A204.1 (cell line): ENCODE measurements around the gene RYK.

ENCODE experiments used
- FAIRE-seq: peaks from 2 replicates; lab custom pipeline; 2012; peaks lifted over from hg19 to GRCh38; lab: Jason Lieb, UNC

RYK gene

DNA sequence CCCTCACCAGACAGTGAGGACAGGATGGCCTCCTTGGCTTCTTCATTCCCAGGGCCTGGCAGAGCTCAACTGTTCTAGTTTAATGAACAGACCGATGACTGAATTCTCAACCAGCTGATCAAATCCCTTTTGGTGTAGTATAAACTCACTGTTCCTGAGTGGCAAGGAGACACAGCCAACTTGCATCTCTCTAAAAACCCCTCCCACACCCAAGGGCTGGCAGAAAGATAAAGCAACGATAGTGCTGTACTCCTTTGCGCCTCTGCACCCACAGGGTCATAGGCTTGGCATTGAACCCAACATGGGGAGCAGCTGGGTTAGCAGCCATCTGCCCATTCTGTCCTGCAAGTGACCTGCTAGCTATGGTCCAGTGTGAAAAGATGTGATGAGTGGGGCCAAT is 103.2 kb downstream of the RYK start:
- FAIRE-seq = no peak

DNA sequence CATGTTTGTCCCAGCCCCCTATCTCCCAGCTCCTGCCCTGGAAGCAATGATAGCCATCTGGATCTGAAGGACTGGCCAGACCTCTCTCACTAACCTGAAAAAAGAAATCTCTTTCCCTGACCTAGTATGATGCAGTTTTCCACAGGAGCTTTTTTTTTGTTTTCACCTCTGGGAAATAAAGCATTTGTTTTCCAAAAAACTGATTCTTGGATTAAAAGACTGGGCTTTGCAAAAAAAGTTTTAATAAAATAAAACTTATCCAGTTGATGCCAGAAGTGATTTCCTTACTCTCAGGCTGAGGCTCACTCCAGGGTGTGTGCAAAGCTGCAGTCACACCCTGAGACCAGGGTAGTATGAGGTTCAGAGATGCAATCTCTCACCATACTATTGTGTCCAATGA is 104.0 kb downstream of the RYK start:
- no peak for FAIRE-seq

DNA sequence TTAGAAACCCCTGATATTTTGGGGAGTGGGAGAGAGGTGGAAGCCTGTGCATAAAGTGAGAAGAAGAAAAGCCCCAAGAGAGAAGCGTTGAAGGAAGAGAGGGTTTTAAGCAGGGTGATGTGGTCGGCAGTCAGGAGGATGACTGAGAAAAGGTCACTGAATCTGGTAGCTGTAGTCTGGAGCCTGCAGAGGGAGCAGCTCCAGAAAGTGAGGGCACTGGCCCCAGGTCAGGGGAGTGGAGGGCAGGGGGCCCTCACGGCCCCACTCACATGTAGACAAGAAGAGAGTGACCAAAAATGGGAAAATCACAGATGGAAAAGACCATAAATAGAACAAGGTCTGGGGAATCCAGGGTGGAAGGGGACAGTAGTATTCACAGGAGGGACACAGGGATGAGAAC is 105.5 kb downstream of the RYK start:
- FAIRE-seq = no peak

DNA sequence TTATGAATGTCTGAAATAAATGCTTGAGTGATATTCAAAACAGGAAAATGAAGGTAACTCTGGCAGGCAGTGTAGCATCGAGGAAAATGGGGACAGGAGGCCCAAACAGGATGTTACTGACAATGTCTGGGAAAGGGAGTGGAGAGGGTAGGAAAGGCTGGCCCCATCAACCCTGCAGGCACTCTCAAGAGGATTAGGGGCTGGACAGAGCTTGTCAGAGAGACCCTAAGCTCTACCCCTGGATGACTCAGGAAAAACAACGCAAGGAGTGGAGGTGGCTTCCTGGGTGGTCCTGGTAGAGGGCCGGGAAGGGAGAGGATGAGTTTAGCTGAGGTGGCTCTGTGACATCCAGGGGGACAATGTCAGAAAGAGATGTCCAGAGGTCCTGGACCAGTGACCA is 106.0 kb downstream of the RYK start:
- no peak for FAIRE-seq

DNA sequence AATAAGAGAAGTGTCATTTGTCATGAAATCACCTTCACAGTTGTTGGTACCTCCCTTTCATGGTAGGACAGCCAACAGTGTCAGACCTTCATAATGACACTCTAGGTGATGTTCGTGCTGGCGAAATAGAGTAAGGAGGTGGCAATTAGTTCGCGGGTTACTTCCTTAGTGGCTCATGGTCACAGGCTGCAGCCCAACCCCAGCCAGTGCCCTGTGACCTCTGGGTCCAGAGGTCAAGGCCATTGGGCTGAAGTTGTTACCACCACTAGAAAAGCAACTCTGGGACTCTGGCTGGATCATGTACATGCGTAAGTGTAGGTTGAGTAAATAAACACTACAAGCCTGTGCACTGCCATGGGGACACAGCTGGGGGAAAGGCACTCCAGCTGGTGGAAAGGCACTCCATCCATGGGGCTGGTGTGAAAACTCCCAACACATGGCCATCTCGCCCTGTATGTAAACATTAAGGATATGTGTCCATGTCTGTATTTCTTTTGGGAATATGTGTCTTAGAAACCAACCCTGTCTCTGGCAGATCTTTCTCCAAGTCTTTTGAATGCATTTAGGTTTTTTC is 106.7 kb downstream of the RYK start:
- FAIRE-seq = no peak

DNA sequence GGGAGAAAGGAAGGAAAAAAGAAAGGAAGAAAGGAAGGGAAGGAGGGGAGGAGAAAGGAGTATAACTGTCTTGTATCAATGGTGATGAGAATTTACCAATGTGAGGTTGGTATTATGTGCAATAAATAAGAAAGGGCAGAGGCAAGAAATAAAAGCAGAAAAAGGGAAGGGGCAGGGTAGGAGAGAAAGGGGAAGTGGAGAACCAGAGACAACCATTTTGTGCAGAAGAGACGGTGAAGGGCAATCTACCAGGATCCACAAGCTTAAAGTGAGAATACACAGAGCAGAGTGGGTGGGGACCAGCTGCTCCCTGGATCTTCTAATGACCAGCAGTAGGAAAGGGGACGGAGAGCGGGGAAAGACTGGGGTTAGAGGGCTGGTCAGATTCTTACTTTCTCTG is 114.1 kb downstream of the RYK start:
- FAIRE-seq = no peak

DNA sequence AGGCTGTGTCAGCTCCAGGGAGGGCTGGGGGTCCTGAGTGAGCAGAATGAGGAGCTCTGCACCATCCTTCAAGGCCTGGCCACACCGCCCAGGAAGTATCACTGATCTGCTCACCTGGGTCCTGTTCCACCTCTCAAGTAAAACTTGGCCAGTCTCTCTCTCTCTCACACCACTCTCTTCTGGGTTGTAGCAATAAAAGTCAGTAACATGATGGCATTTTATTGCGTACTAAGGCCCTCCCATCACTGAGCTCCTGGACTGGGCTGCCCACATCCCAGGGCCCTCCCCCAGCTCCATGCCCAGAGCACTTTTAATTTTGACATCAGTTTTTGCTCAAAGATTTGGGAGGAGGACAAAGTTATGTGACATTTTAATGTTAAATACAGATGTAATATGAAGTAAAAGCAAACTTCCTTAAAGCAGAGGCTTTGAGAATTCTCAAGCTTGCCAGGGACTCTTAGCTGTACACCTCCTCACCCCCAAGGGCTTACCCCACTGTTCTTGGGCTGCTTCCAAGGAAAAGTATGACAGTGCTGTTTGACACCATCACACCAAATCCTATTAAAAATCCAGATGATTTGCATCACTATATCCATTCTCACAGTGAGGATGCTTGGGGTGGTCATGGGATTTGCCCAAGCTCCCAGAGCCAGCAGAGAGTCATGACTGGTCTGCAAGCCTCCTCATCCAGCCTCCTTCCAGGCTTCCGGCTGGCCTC is 115.8 kb downstream of the RYK start:
- FAIRE-seq = no peak

DNA sequence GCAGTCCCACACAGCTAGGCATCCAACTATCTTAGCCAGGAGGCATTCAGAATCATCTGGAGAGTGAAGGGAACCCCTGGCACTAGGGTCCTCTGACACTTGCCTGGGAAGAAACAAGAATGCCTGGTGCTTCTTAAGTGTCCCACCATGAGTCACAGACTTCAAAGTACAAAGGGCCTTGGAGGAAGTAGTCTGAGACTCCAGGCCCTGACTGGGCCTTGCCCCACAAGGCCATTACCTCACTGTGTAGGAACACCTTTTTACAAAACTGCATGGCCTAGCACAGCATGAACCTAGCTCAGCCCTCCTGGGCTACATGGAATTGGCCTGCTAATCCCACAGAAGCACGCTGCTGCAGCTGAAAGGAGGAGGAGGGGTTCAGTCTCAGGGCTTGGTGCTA is 116.4 kb downstream of the RYK start:
- no peak for FAIRE-seq

DNA sequence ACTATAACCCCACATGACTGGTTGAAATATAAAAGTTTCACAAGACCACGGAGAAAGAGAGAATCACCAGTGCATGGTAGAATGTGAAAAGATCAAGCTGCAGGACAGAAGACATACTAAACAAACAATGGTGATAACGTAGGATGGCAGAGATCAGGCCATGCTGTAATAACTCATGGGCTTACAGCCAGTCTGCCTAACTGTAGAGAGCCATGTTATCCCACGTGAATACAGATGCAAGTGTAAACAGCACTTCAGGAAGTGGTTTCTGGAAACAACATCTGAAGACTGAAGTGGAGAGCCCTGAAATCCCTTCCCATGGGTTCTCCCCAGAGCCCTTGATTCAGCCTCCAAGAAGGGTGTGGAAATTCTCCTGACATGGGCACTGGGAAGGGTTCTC is 117.7 kb downstream of the RYK start:
- no peak for FAIRE-seq

DNA sequence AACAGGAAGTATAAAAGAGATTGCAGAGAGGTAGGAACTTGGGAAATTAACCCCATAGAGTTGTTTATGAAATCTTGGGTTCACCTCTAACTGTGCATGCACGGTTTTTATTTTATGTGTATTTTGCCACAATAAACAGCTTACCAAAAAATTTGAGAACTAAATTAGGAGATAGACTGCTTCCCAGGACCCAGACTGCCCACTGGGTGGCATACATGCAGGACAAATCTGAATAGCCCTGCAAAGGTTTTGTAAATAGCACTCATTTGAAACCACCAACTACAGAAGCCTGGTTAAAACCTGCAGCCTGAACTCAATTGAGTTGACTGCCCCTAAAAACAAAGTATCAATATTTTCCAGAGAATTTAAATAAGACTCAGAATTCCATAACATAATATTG is 124.5 kb downstream of the RYK start:
- FAIRE-seq = no peak

DNA sequence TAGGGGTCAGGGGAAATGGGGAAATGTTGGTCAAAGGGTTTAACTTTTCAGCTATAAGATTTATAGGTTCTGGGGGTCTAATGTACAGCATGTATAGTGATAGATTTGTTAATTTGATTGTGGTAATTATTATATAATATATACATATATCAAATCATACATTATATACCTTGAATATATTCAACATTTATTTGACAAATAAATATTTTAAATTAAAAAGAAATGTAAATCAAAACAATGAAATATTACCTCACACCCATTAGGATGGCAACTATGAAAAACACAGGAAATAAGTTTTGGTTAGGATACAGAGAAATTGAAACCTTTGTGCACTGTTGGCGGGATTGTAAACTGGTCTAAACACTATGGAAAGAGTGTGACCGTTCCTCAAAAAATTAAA is 135.9 kb downstream of the RYK start:
- peak; percentile 68 for FAIRE-seq

DNA sequence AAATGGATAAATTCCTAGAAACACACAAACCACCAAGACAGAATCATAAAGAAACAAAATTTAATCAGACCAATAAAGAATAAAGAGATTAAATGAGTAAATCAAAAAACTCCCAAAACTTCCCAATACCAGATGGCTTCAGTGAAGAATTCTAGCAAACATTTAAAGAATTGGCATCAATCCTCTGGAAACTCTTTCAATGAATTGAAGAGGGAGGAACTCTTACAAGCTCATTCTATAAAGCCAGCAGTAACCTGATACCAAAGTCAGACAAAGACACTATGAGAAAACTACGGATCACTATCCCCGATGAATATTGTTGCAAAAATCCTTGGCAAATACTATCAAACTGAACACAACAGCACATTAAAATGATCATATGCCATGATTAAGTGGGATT is 139.0 kb downstream of the RYK start:
- FAIRE-seq = no peak

DNA sequence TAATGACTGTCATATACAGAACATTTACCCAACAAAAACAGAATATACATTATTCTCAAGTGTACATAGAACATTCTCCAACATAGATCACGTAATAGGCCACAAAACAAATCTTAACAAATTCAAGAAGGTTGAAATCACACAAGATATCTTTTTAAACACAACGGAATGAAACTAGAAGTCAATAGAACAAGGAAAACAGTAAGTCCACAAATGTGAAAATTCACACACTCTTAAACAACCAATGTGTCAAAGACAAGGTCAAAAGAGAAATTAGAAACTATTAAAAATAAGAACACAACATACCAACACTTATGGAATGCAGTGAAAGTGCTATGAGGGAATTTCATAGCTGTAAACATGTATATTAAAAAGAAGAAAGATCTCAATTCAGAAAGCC is 139.7 kb downstream of the RYK start:
- FAIRE-seq = no peak
